ENCODE results near the gene URM1. TPM values are rescaled to one million over a fixed set of nuclear protein-coding genes. Genes with fewer than 3 reads are reported as not detected.
"Not testable (repeated sequence)": the region's sequence is repeated elsewhere in the genome, so short reads cannot be mapped to it uniquely, and the experiment has no call there.

Gene URM1
- total RNA-seq, 4 donors from 2014 or later, result 22.7 to 31.5 (median 25.5) TPM

DNA sequence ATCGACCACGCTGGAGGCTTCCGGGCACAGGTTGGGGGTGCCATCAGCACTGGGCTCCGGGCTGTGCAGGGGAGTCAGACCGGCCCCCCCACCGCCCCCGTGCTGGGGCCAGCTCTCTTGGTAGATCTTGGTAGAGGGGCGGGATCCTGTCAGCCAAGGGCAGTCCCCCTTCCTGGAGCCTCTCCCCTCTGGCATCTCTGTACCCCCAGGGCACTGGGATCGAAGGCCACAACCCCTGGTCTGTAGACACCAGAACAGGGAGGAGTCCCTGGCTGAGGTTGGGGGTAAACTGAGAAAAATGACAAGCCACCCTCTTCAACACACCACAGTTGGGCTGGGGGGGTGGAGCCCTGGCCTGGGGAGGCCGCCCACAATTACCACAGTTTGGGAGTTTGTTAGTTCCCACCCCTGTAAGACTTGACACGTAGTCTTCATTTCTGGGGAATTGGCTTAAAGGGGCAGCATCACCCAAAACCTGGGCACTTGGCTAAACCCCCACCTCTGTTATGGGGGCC, 50.4 kb downstream of the URM1 start:
- Histone ChIP-seq H3K27me3 (peaks cover 0 to 9% (median 0%) of the 10 kb centered on the region in 4 donors), H3K4me3 (peak overlapping the region in 3 of 4 donors; percentile 61 to 95 (median 89)), H3K36me3 (peaks cover 0 to 17% (median 0%) of the 10 kb centered on the region in 3 donors), H3K27ac (peak overlapping the region in 3 of 4 donors; percentile 49 to 91 (median 88)), H3K4me1 (peaks cover 19 to 39% (median 25%) of the 10 kb centered on the region in 3 donors), H3K9me3 (no peaks in the 10 kb centered on the region)
- no peak for DNase-seq
- intact Hi-C loops (cut with DNase I), result no loop called here
- whole genome bisulfite sequencing, 2 donors, result 49% methylated on average over 5 of the region's 11 CpGs; no CpG with 5 or more reads in 1 of the 2 donors
- TF ChIP-seq, protein P1, sequence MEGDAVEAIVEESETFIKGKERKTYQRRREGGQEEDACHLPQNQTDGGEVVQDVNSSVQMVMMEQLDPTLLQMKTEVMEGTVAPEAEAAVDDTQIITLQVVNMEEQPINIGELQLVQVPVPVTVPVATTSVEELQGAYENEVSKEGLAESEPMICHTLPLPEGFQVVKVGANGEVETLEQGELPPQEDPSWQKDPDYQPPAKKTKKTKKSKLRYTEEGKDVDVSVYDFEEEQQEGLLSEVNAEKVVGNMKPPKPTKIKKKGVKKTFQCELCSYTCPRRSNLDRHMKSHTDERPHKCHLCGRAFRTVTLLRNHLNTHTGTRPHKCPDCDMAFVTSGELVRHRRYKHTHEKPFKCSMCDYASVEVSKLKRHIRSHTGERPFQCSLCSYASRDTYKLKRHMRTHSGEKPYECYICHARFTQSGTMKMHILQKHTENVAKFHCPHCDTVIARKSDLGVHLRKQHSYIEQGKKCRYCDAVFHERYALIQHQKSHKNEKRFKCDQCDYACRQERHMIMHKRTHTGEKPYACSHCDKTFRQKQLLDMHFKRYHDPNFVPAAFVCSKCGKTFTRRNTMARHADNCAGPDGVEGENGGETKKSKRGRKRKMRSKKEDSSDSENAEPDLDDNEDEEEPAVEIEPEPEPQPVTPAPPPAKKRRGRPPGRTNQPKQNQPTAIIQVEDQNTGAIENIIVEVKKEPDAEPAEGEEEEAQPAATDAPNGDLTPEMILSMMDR (IDR thresholded peaks at IDR 0.05), result no peak
- TF ChIP-seq POLR2A (IDR thresholded peaks at IDR 0.05), result no peak

DNA sequence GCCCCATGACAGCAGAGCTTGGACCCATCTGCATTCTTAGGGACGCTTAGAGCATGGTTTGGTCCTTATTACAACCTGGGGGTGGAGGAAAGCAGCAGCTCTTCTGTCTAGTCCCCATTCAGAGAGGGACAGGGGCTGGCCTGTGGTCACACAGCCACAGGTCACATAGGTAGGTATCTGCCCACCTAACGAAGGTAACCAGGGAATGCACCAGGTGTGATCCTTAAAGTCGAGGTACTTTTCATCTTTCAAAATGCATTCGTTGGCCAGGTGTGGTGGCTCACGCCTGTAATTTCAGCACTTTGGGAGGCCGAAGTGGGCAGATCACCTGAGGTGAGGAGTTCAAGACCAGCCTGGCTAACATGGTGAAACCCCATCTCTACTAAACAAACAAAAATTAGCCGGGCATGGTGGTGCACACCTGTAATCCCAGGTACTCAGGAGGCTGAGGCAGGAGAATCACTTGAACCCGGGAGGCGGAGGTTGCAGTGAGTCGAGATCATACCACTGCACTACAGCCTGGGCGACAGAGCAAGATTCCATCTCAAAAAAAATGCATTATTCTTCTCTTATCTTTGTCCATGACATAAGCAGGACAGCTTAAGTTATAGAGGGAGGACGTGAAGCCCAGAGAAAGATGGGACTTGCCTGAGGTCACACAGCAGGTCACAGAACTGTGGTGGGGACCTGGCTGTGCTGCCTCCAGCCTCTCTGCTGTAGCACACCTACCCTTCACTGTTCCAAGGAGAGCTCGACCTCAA, 51.0 kb downstream of the URM1 start:
- WGBS, 2 donors, result 80 to 87% methylated on average over 8 to 11 of the region's 13 CpGs
- H3K27me3 ChIP-seq; H3K9me3 ChIP-seq; intact Hi-C loops (cut with DNase I); DNase-seq: not testable (repeated sequence)
- H3K4me3 ChIP-seq, result peak overlapping the region in 1 of 4 donors; percentile 89
- H3K27ac ChIP-seq, result peak overlapping the region in 2 of 4 donors; percentile 88 to 91
- peaks cover 0 to 17% (median 0%) of the 10 kb centered on the region in 3 donors for H3K36me3 ChIP-seq
- H3K4me1 ChIP-seq, result peaks cover 19 to 37% (median 25%) of the 10 kb centered on the region in 3 donors

DNA sequence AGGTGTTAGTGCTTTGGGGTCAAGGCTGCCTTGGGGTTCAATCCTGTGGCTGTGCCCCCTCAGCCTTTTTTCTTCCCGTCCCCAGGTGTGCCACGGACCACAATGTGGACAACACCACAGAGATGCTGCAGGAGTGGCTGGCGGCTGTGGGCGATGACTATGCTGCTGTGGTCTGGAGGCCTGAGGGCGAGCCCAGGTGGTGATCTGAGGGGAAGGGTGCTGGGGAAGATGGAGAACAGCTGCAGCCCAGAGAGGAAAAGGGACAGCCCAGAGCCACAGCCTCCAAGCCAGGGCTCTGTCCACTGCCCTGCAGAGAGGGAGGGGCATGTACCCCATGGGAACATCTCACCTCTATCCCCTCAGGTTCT, 51.6 kb downstream of the URM1 start:
- H3K4me3 ChIP-seq, result no peak overlapping the region
- no peak for TF ChIP-seq POLR2A (IDR thresholded peaks at IDR 0.05)
- TF ChIP-seq, protein P1 (IDR thresholded peaks at IDR 0.05), result no peak
- H3K27me3 ChIP-seq, result peaks cover 0 to 6% (median 0%) of the 10 kb centered on the region in 4 donors
- intact Hi-C loops (cut with DNase I), result no loop called here
- H3K9me3 ChIP-seq, result no peaks in the 10 kb centered on the region
- no peak overlapping the region for H3K27ac ChIP-seq
- WGBS, 2 donors, result 51 to 100% methylated on average over 1 to 4 of the region's 5 CpGs
- H3K4me1 ChIP-seq, result peaks cover 19 to 37% (median 25%) of the 10 kb centered on the region in 3 donors
- H3K36me3 ChIP-seq, result peaks cover 0 to 17% (median 0%) of the 10 kb centered on the region in 3 donors
- DNase-seq, result no peak

DNA sequence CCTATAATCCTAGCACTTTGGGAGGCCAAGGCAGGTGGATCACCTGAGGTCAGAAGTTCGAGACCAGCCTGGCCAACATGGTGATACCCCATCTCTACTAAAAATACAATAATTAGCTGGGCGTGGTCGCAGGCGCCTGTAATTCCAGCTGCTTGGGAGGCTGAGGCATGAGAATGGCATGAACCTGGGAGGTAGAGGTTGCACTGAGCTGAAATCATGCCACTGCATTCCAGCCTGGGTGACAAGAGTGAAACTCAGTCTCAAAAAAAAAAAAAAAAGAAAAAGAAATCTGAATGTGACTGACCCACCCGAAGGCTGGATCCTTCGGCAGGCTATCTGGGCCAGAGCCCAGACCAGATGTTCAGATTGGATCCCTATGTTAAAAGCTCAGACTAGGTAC, 52.2 kb downstream of the URM1 start:
- H3K27ac ChIP-seq; DNase-seq; intact Hi-C loops (cut with DNase I); H3K27me3 ChIP-seq; H3K9me3 ChIP-seq; H3K4me3 ChIP-seq: not testable (repeated sequence)
- Histone ChIP-seq H3K4me1 (peaks cover 19 to 37% (median 25%) of the 10 kb centered on the region in 3 donors), H3K36me3 (peaks cover 0 to 17% (median 0%) of the 10 kb centered on the region in 3 donors)
- WGBS, 2 donors, result 56 to 77% methylated on average over 6 of the region's 6 CpGs

DNA sequence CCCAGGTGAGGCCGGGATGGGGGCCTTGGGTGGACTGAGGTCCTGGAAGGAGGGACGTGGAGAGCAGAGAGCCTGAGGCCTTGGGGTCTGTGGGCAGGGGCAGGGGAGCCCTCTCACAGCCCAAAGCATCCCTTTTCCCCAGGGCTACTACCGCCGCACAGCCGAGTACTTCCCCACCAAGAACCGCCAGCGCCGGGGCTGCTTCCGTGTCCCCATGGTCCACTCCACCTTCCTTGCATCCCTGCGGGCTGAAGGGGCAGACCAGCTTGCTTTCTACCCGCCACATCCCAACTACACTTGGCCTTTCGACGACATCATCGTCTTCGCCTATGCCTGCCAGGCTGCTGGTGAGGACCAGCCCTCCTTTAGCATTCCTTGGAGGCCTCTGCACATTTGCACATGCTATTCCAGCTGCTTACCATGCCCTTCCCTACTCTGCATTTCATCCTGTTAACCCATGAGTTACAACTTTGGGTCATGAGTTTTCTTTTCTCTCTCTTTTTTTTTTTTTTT, 53.1 kb downstream of the URM1 start:
- TF ChIP-seq, protein P1 (IDR thresholded peaks at IDR 0.05), result no peak
- no peak for TF ChIP-seq POLR2A (IDR thresholded peaks at IDR 0.05)
- H3K36me3 ChIP-seq, result peaks cover 0 to 17% (median 0%) of the 10 kb centered on the region in 3 donors
- no peak for DNase-seq

More for the DNA sequence above, 53.1 kb downstream of the URM1 start:
- peaks cover 13 to 29% (median 19%) of the 10 kb centered on the region in 3 donors for H3K4me1 ChIP-seq
- no peaks in the 10 kb centered on the region for H3K9me3 ChIP-seq
- H3K27ac ChIP-seq, result no peak overlapping the region
- 91 to 92% methylated on average over 12 to 13 of the region's 15 CpGs for WGBS, 2 donors
- no peak overlapping the region for H3K4me3 ChIP-seq
- intact Hi-C loops (cut with DNase I), result no loop called here
- no peaks in the 10 kb centered on the region for H3K27me3 ChIP-seq

Data from esophagus squamous epithelium (tissue), 5 donors.